HS-27A (cell line): Measurements from ENCODE around the gene ELMO1.
"Not testable (repeated sequence)": the region's sequence is repeated elsewhere in the genome, so short reads cannot be mapped to it uniquely, and the experiment has no call there.

Experiments
- DNase-seq: peaks from one replicate; pipeline ENCODE4 v3.0.0-alpha.2; 2012; ENCODE audit warnings: low read depth, missing footprints

Gene ELMO1

DNA sequence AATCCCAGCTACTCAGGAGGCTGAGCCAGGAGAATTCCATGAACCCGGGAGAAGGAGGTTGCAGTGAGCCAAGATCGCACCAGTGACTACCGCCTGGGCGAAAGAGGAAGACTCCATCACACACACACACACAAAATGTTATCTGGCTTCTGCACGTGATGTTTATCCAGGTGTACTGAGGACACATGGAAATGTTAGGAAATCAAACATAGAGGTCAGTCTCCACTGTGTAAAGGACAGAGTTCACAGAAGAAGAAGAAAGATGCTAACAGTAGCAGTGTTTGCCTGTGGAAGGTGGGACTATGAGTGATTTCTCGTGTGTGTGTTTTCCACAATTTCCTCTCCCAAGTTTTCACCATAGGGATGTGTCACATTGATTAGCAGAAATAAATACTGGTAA, 256.9 kb downstream of the ELMO1 start:
- no peak for DNase-seq

DNA sequence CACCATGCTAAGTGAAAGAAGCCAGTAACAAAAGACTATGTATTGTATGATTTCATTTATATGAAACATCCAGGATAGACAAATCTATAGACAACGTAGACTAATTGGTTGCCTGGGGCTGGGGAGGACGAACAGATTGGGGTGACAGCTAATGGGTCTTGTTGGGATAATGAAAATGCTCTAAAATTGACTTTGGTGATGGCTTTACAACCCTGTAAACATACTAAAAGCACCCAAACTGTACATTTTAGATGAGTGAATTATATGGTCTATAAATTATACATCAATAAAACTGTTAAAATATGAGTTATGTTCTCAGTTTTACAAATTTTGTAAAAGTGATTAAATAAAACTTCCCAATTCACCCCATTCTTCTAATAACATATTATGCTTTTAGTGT, 261.5 kb downstream of the ELMO1 start:
- DNase-seq, result no peak

DNA sequence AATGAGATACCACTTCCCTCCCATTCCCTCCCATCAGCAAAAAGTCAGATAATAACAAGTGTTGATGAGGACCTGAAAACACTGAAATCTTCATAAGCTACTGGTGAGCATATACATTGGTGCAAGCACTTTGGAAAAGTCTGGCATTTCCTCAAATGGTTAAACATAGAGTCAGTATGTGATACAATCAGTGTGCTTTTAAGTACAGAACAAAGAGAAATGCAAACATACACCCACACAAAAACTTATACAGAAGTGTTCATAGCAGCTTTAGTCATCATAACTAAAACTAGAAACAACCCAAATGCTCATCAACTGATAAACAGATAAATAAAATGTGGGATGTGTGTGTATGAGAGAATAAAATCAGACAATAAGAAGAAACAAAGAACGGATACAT, 261.9 kb downstream of the ELMO1 start:
- no peak for DNase-seq

DNA sequence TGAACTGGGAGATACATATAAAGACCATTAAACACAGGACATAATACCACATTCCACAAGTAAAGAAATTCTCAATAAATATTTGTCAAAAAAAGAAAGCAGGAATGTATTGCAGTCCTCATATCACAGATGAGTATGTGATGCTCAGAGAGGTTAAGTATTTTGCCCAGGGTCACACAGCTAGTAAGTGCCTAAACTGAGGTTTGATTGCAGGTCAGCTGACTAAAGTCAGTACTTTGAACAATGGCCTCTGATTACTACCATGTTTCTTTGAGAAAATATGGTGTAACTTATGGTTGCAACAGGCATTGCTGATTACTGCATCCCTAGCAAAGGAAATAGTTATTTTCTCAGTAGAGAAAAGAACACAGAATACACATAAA, 267.1 kb downstream of the ELMO1 start:
- no peak for DNase-seq

DNA sequence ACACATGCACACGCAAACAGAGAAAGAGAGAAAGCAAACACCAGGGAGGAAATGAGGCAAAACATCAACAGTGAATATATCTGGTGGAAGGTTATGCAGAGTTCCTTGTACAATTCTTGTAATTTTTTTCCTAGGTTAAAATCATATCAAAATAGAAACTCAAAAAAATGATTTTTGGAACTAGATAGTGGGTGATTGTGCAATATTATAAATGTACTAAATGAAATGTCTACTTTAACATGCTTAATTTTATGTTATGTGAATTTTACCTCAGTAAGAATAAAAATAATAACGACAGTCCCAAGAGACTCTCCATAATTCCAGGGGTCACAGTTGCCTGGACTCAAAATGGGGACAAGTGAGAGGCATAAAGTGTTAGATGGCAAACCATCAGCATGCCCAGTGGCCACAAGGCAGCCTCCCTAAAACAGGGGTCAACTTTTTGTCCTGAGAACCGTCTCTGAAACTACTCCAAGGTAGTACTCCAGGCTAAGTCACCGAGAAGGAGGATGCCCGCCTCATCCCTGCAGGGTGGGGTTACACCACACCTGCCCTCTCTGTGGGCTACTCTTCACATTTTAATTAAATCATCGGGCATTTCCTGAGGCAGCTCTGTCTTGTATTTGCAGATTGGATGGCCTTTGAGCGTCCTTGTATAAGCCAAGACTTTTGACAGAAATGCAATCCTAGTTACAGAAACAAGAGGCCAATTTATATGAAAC, 267.7 kb downstream of the ELMO1 start:
- DNase-seq, result no peak

DNA sequence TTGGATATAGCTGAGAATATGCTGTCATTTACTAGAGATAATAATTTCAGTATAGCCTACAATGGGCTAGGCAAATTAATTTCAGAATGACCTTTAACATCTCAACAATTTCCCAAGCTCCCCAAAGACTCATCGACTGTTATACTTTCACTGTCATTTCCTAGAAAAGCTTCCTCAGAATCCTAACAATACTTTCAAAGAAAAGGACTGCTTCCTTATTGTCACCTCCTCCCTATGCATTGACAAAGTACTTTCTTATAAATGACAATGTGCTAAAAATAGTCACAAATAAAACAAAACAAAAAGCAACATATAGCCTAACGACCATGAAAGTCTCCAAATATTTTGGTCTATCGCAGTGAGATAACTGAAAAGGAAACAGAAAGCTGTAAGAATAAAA, 272.6 kb downstream of the ELMO1 start:
- no peak for DNase-seq

DNA sequence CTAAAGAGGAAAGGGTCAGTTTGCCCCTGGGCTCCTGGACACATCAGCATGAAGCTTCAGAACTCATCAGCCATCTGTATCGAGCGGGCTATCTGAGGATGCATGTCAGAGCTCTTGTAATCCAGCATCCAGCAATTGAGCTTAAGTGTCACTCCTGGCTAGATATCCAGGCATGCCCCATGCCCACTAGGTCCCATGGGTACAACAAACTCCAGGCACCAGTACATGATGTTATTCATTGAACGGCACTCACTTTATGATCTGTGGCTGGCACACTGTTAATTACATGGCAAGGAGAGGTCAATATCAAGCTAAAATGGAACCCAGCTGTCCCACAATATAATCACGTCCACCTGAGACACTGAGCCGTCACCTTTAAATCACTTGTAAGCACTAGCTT, 274.2 kb downstream of the ELMO1 start:
- DNase-seq, result no peak

DNA sequence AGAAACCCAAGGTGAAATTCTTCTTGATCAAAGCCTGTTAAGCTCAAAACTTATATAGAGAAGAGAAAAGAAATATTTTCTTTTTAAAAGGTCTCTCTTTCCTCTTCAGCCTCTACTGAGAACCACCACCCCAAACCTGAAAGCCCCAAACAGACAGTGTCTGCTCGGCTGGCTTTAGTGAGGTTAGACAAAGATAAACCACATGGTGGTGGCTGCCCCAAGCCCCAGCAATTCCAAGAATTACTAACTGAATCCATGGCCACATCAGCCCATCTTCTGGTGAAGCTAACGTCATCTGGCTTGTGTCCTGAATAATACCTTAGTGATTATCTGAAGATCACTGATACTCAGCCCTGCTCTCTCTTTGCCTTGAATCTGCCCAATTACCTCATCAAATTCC, 275.0 kb downstream of the ELMO1 start:
- no peak for DNase-seq

DNA sequence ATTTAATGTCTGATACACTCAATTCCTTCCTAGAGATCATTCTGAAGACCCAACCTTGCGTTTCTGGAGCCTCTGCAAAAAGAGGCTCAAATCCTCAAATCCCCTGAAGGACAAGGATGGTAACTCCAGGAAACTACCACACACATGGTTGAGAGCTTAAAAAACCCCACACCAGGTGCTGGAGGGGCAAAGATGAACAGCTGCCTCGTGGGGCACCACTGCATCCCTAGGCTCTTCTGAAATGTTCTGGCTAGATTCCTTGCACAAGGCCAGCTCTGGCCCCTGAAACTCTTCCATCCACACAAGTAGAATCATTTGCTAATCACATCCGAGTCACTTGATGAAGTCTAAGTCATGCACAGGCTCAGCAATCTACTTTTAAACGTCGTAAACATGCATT, 286.6 kb downstream of the ELMO1 start:
- DNase-seq, result no peak

DNA sequence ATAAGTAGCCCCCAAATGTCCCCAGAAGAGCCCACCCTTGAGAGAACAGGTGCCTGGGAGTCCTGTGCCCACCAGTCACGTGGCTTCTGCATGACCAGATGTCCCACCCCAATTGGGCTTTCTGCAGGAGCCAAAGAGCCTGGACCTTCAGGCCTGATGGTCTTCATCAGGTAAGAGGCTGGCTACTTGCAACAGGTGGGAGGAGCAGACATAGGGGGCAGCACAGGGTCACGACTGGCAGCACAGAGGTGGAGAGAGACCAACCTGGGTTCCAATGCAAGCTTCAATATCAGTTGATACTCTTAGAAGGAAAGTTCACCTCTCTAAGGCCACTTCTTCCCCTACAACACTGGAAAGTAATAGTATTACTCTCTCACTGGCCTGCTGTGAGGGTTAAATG, 288.0 kb downstream of the ELMO1 start:
- DNase-seq, result no peak

DNA sequence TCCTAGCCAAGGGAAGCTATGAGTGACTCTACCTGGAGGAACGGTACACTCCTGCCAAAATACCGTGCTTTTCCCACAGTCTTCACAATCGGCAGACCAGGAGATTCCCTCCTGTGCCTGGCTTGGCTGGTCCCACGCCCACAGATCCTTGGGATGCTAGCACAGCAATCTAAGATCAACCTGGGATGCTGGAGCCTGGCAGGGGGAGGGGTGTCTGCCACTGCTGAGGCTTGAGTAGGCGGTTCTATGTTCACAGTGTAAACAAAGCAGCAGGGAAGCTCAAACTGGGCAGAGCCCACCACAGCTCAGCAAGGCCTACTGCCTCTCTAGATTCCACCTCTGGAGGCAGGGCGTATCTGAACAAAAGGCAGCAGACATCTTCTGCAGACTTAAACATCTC, 295.3 kb downstream of the ELMO1 start:
- no peak for DNase-seq

DNA sequence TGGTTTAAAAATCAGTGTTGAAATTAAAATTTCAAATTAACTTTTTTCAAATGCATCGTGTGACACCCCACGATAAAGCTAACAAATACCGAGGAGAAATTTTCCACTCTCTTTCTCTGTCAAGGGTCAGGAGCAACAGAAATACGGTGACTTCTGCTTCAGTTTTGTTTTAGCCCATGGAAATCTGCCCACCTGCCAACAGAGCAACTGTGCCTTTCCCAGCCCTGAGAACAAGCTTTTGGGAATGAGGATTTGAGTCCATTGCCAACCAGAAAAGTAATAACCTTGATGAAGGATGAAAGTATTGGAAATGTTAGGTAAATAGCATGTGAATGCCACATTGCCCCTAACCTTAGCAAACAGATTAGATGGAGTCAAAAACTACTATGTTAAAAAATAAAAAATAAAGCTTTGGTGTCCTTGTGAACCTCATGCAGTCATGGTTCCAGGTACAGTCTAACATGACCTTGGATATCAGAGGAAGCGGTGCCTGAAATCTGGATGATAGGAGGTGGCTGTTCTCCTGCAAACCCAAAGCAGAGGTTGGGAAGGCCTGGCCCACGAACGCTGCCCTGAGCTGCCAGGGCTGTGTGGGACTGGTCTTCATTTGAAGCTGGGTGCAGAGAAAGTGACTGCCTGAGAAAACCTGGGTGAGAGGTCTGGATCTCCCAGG, 296.8 kb downstream of the ELMO1 start:
- no peak for DNase-seq

DNA sequence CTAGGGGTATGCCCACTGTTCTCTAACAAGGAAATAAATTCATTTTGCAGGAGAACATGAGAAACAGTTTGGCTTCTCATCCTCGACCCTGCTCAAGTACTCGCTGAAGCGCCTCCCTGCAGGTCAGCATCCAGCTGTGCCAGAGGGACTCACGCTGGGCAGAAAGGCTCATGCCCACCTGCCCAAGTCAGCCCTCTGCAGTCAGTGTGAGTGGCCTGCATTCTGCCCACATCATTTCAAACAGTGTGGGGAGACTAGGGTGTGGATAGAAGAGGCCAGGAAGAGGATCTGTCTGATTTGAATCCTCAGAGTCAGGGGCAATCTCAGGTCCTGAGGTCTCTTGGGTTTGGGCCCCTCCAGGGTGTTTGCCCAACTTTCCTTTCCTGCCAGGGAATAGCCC, 297.8 kb downstream of the ELMO1 start:
- DNase-seq, result no peak

DNA sequence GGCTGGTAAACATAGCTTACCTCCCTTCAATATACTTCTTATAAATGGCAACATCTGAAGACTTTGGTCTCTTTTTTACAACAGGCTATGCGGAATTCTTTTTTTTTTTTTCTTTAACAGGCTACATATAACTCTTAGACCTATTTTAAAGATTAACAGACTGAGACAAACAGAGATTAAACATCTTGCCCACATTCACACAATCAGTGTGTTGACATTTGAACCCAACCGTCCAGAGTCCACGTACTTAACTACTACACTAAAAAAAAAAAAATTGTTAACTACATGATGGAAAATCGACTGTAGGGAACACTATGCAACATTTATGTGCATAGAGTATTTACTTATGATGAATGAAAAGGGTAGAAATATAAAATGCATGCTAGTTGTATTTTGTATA, 298.5 kb downstream of the ELMO1 start:
- DNase-seq, result no peak

DNA sequence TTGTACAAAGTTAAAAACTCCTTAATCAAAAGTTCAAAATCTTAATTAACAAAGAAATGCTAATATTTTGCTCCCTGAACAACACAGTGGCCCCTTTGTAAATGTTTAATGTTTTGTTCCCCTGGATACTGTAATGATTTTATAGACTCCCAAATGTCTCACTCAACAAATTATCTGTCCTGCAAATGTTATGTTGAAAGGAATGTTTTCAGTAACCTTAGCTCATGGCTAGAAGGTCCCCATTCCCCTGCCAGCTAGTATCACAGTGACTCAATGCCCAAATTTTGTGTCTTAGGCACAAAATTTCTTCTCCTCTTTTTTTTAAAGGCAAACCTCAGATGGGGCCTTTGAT, 298.9 kb downstream of the ELMO1 start:
- DNase-seq, result no peak

DNA sequence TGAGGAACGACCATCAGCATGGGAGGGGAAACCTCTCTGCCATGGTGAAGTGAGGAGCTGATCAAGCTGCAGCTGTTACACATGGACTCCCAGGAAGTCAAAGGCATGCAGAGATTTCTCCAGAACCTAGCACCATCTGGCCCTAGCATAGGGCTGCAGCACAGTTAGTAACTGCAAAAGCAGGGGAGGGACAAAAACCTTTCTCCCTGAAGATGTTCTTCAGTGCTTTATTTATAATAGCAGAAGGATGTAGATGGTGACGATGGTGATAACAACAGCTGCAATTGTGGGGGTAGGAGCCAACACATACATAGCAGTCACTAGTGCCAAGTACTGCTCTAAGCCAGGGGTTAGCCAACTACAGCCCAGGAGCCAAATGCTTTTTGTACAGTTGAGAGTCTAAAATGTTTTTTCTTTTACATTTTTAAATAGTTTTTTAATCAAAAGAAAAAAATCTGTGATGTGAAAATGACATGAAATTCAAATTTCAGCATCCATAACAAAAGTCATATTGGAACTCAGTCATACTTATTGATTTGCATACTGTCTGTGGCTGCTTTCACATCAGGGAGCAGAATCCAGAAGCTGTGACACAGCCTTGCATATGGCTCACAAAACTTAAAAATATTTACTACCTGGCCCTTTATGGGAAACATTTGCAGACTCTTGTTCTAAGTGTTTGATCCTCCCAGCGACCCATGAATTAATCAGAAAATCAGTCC, 299.5 kb downstream of the ELMO1 start:
- DNase-seq, result no peak

DNA sequence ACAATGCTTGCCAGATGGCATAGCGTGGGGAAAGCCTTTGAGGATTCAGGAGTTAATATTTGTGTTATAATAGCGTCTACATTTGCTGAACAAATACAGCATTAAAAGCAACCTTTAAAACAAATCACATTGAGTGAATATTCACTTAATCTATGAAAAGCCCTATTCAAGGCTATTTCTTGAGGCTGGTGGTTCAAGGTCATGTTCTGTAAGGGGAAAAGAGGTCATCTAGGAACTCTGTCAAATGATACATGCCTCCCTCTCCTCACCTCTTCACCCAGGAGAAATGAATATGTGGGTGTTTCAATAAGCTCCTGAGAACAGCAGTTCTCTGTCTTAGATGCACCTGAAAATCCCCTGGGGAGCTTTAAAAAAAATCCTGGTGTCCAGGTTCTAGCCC, 303.0 kb downstream of the ELMO1 start:
- no peak for DNase-seq

DNA sequence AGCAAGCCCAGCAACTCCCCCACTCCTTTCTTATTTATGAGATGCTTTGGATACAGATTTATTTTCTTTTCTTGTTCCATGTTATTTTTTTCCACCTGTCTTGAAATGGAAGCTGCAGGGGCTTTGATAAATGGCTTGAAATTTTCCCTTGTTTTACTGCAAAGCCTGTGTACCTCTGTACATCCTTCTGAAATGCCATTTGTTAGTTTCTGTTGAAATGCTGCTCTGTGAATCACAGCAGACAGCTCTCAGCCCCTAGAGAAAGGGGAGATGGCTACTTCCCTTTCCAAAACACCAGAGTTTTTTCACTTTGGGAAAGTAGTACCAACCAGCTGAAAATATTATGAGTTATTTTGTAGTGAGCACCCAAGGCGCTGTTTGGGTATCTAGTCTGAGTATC, 304.2 kb downstream of the ELMO1 start:
- no peak for DNase-seq

DNA sequence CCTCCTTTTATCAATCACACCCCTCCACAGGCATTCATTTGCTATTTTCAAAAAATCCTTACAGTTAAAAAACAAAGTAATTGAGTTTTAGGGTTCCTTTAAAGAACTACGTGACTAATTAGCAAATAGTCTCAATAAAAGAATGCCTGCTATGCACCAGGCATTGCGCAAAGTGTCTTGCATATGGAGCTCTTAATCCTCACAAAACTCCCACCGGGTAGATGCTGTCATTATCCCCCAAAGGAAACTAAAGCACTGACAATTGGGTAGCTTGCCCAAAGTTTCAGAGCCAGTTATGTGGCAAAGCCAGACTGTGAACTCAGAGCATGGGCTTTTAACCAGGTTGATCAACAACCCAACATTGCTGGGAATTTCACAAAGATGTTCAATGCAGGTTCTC, 305.7 kb downstream of the ELMO1 start:
- no peak for DNase-seq

DNA sequence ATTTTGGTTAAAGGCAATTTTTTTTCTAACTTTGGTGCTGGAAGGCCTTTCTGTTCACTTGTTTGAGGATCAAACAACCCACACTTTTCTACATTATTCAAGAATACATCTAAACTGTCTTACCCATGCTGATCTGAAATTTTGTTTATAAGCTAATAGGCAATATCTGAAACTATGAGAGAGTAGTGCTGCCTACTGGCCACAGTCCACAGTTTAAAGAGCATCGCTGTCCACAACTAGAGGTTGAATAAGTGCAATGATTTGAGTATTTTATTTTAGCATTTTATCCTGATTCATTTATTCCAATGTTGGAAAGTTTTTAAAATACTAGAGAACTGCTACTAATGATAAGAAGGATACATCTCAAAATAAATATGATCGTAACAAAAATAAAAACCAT, 306.9 kb downstream of the ELMO1 start:
- no peak for DNase-seq

DNA sequence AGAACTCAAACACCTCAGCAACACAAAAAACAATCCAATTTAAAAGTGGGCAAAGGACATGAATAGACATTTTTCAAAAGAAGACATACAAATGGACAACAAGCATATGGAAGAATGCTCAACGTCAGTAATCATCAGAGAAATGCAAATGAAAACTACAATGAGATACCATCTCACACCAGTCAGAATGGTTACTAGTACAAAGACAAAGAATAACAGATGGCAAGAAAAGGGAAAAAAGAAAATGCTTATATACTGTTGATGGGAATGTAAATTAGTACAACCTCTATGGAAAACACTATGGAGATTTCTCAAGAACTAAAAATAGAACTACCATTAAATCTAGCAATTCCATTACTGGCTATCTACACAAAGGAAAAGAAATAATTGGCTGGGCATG, 314.8 kb downstream of the ELMO1 start:
- not testable (repeated sequence) for DNase-seq

DNA sequence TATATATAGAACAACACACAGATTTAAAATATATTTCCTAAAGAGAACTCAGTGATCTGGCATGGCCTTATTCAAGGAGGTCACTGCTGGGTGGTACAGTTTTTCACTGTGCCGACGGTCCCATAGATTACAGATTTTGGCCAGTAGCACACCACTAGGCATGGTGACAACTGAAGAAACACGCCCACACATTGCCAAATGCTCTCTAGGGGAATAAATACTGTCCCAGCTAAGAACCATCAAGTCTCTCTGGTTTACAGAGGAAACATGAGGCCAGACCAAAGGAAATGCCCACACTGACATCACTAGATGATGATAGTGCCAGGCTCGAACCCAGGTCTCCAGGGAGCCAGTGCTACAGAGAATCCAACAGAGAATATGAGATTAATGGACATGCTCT, 316.8 kb downstream of the ELMO1 start:
- no peak for DNase-seq

DNA sequence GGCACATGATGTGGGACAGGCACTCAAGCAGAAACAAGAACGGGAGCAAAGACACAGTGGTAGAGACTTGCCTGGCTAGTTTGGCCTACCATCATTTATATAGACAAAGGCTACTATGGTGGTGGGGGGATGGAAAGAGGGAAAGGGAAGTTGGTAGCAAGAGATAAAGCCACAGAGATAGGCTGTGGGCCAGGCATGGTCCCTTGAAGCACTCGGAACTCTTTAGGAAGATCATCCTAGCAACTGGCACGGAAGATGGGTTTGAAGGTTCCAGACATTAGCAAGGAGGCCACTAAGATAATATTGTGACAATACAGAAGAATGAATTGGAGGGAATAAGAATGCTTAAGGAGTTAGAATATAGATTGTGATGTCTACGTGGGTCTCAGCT, 319.6 kb downstream of the ELMO1 start:
- no peak for DNase-seq
